IPS-11a (cell line): Measurements from ENCODE around the gene EML1.

Experiments
- H3K4me3 ChIP-seq: one replicate; pipeline ENCODE4 v1.5.1; 2013; ENCODE audit warnings: low read depth, low read length, control low read depth

EML1 gene

GRCh38 chr14:99821519-99822508 is 28.6 kb downstream of the EML1 start:
- H3K4me3 ChIP-seq, result no peak overlapping the region

- no peak overlapping the region for H3K4me3 ChIP-seq
Observed at GRCh38 chr14:99822800-99823455, 29.7 kb downstream of the EML1 start.

GRCh38 chr14:99824776-99825175 is 31.6 kb downstream of the EML1 start:
- no peak overlapping the region for H3K4me3 ChIP-seq

- no peak overlapping the region for H3K4me3 ChIP-seq
Observed at GRCh38 chr14:99829450-99829849, 36.2 kb downstream of the EML1 start.

DNA sequence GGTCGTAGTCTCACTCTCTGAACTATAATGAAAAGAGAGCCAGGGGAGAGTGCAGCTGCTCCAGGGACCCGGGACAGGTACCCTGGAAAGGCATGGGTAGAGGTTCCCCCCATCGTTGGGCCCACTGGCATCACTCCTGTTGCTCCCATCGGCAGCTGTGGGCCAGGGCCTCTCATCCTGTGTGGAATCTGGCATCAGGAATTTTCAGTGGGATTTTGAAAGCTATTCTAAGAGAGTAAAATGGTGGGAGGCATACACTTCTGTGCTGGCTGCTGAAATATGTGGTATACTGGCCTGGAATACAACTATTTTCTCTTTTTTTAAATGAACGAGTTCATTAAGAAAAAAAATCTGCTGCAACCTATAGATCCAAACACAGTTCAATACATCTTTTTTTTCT is 38.1 kb downstream of the EML1 start:
- H3K4me3 ChIP-seq, result no peak overlapping the region

- H3K4me3 ChIP-seq, result no peak overlapping the region
Observed at GRCh38 chr14:99831903-99832685, 38.9 kb downstream of the EML1 start.

DNA sequence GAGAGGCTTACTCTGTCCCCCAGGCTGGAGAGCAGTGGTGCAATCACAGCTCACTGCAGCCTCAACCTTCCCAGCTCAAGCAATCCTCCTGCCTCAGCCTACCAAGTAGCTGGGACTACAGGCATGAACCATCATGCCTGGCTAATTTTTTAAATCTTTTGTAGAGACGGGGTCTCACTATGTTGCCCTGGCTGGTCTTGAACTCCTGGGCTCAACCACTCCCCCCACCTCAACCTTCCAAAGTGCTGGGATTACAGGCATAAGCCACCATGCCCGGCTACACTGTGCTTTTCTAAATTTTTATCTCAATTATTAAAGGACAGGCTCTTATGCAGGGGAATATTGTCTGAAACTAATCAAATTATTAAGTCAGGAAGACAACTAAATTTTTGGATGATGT is 44.6 kb downstream of the EML1 start:
- H3K4me3 ChIP-seq, result no peak overlapping the region

DNA sequence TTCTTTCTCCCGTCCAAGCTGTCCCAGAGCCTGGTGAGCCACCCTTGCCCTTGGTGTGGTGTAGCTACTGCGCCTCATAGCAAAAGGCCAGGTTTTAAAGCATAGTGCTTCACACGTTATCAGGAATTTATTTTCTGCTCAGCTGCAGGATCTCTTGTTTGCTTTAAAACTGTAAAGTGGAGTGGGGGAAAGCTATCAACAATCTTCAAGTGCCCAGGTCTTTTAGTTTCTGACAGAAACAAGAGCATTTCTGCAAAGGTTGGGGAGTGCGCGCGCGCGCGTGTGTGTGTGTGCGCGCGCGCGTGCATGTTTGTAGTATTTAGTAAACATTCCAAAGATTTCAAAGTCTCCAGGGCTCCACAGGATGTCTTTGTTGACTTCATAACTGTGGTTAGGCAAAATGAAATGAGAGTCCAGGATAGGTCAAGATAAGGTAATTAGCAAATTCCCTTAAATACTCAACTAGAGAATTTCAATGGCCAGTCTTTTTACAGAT is 45.5 kb downstream of the EML1 start:
- H3K4me3 ChIP-seq, result no peak overlapping the region

DNA sequence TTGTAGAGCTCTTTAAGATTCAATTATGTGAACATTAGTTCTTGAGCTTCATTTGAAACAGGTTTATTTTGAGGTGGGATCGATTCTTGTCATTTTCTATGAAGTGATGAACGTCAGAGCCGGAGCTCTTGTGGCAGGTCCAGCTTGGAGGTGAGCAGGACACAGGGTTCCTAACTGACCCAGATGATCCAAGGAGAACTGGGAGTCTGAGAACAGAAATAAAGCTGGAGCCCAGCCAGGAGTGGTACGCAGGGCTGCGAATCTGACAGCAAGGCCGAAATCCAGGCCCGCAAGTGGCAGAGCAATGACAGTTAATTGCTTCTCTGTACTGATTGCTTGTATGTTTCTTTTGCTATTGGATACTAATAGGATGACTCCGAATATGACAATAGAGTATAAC is 46.5 kb downstream of the EML1 start:
- no peak overlapping the region for H3K4me3 ChIP-seq

GRCh38 chr14:99840265-99840664 is 47.1 kb downstream of the EML1 start:
- H3K4me3 ChIP-seq, result no peak overlapping the region

- H3K4me3 ChIP-seq, result no peak overlapping the region
Observed at GRCh38 chr14:99840774-99841305, 47.6 kb downstream of the EML1 start.

GRCh38 chr14:99841436-99842071 is 48.3 kb downstream of the EML1 start:
- no peak overlapping the region for H3K4me3 ChIP-seq

GRCh38 chr14:99842141-99842540 is 48.9 kb downstream of the EML1 start:
- H3K4me3 ChIP-seq, result no peak overlapping the region

DNA sequence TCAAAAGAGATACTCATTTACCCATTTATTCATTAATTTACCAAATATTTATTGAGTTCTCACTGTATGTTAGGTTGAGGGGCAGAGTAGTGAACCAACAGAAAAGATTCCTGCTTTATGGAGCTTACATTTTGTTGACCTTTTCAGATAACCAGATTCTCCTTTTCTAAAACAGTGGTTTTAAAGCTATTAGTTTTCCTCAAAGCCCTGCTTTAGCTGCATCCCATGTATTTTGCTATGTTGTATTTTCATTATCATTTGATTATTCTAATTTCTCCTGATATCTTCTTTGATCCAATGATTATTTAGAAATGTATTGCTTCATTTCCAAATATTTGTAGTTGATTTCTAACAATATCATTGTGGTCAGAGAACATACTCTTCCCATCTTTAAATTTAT is 53.6 kb downstream of the EML1 start:
- no peak overlapping the region for H3K4me3 ChIP-seq

- no peak overlapping the region for H3K4me3 ChIP-seq
Observed at GRCh38 chr14:99850709-99851108, 57.5 kb downstream of the EML1 start.

DNA sequence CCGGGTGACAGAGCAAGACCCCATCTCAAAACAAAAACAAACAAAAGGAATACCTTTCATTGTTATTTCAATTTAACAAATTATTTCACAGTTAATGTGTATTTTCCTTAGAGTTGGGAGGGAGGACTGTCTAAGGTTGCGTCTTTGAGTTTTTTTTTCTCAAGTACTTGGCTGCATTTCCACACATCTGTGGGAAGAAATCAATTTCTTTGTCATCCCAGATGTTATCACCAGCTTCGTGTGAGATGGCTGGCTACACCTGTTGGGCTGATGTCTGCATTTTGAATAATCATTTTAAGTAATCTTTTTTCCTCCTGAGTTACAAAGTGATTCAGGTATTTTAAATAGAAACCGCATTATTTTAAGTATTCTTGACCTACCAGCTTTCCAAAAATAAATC is 59.4 kb downstream of the EML1 start:
- no peak overlapping the region for H3K4me3 ChIP-seq

- no peak overlapping the region for H3K4me3 ChIP-seq
Observed at GRCh38 chr14:99853206-99853605, 60.0 kb downstream of the EML1 start.

GRCh38 chr14:99854831-99855230 is 61.6 kb downstream of the EML1 start:
- H3K4me3 ChIP-seq, result no peak overlapping the region

DNA sequence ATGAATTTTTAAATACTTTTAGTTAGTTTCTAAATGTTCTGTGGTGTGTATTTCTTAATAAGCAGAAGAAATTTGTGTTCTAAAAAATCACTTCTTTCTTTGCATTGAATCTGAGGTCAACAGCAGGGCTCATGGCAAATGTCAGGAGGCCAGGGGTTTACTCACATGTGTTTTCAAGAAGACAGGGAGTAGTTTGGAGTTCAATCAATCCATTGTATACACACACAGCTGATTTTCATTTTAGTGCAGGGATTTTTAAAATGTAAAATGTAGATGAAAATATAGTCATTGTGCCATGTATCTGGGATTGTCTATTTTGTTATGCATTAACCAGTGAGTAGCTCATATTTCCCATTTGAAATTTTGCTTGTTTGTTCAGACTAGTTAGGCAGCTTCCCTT is 62.1 kb downstream of the EML1 start:
- no peak overlapping the region for H3K4me3 ChIP-seq

GRCh38 chr14:99857551-99857950 is 64.3 kb downstream of the EML1 start:
- no peak overlapping the region for H3K4me3 ChIP-seq

GRCh38 chr14:99860219-99860618 is 67.0 kb downstream of the EML1 start:
- no peak overlapping the region for H3K4me3 ChIP-seq
